ENCODE data around the gene ARPC5L.

GRCh38 chr9:124880501-124880900 lies 18.6 kb downstream of the ARPC5L start:
- TF ChIP-seq EZH2phosphoT487 (IDR thresholded peaks at IDR 0.05; ENCODE audit: borderline replicate concordance, low read length) (no peak), CTCF (conservative IDR thresholded peaks at IDR 0.05; ENCODE audit: low read depth, low read length) (no peak)

All from PC-3 (cell line).